ENCODE results near the gene GSDME. TPM values are rescaled to one million over a fixed set of nuclear protein-coding genes. Genes with fewer than 3 reads are reported as not detected.
"Not testable (repeated sequence)": the region's sequence is repeated elsewhere in the genome, so short reads cannot be mapped to it uniquely, and the experiment has no call there.

Gene GSDME
- total RNA-seq, 1 donor, result 43.3 TPM

- no peak overlapping the region for H3K4me3 ChIP-seq (ENCODE audit: low read depth, low read length)
- no peak for DNase-seq (ENCODE audit: low read depth)
- no peak for TF ChIP-seq CTCF (IDR thresholded peaks at IDR 0.05; ENCODE audit: insufficient read depth, low read length)
Measured at GRCh38 chr7:24798261-24798660, 41.0 kb upstream of the GSDME start.

- no peak for TF ChIP-seq CTCF (IDR thresholded peaks at IDR 0.05; ENCODE audit: insufficient read depth, low read length)
- no peak overlapping the region for H3K4me3 ChIP-seq (ENCODE audit: low read depth, low read length)
- DNase-seq (ENCODE audit: low read depth), result no peak
Measured at GRCh38 chr7:24797270-24797669, 40.0 kb upstream of the GSDME start.

- no peak for DNase-seq (ENCODE audit: low read depth)
- no peak overlapping the region for H3K4me3 ChIP-seq (ENCODE audit: low read depth, low read length)
- no peak for TF ChIP-seq CTCF (IDR thresholded peaks at IDR 0.05; ENCODE audit: insufficient read depth, low read length)
Measured at GRCh38 chr7:24795407-24795767, 38.1 kb upstream of the GSDME start.

GRCh38 chr7:24794751-24795406 is 37.6 kb upstream of the GSDME start:
- H3K4me3 ChIP-seq (ENCODE audit: low read depth, low read length); DNase-seq (ENCODE audit: low read depth): not testable (repeated sequence)

- no peak for TF ChIP-seq CTCF (IDR thresholded peaks at IDR 0.05; ENCODE audit: insufficient read depth, low read length)
- no peak overlapping the region for H3K4me3 ChIP-seq (ENCODE audit: low read depth, low read length)
- DNase-seq (ENCODE audit: low read depth), result no peak
Measured at GRCh38 chr7:24793982-24794648, 36.9 kb upstream of the GSDME start.

- no peak for DNase-seq (ENCODE audit: low read depth)
- H3K4me3 ChIP-seq (ENCODE audit: low read depth, low read length), result no peak overlapping the region
- TF ChIP-seq CTCF (IDR thresholded peaks at IDR 0.05; ENCODE audit: insufficient read depth, low read length), result no peak
Measured at GRCh38 chr7:24788961-24789576, 31.8 kb upstream of the GSDME start.

- no peak for DNase-seq (ENCODE audit: low read depth)
- no peak overlapping the region for H3K4me3 ChIP-seq (ENCODE audit: low read depth, low read length)
- peak; percentile 56 for TF ChIP-seq CTCF (IDR thresholded peaks at IDR 0.05; ENCODE audit: insufficient read depth, low read length)
Measured at GRCh38 chr7:24788075-24788474, 30.8 kb upstream of the GSDME start.
